GM06990 (cell line): ENCODE data around the gene C22orf39.

Source experiments
- DNase-seq: peaks from one replicate; pipeline ENCODE4 v3.0.0-alpha.2; 2011; ENCODE audit not compliant: insufficient read length; ENCODE audit errors: extremely low read depth
- H3K27me3 ChIP-seq: replicated peaks from 2 replicates; pipeline ENCODE4 v1.6.0; 2011; ENCODE audit warnings: low read length; ENCODE audit not compliant: control insufficient read depth, insufficient read depth
- H3K36me3 ChIP-seq: 2 replicates; pipeline ENCODE4 v1.5.1; 2011; ENCODE audit warnings: low read length; ENCODE audit not compliant: control insufficient read depth, insufficient read depth
- H3K4me3 ChIP-seq: replicated peaks from 2 replicates; pipeline ENCODE4 v1.5.1; 2011; ENCODE audit warnings: low read depth, mild to moderate bottlenecking, control low read depth, low read length
- CTCF ChIP-seq: IDR thresholded peaks from 2 replicates; pipeline ENCODE4 v1.5.1; 2011; ENCODE audit warnings: low read length, control low read depth, mild to moderate bottlenecking, inconsistent platforms; ENCODE audit not compliant: insufficient read depth, poor library complexity, severe bottlenecking

C22orf39 gene

GRCh38 chr22:19472233-19472632 lies 24.7 kb upstream of the C22orf39 start:
- no peak overlapping the region for H3K4me3 ChIP-seq
- no peaks in the 10 kb centered on the region for H3K27me3 ChIP-seq
- DNase-seq: no peak
- peaks cover 58% of the 10 kb centered on the region for H3K36me3 ChIP-seq
- no peak for TF ChIP-seq CTCF

GRCh38 chr22:19471572-19471971 lies 24.1 kb upstream of the C22orf39 start:
- H3K27me3 ChIP-seq: no peaks in the 10 kb centered on the region
- no peak overlapping the region for H3K4me3 ChIP-seq
- DNase-seq: no peak
- peaks cover 64% of the 10 kb centered on the region for H3K36me3 ChIP-seq
- no peak for TF ChIP-seq CTCF

DNA sequence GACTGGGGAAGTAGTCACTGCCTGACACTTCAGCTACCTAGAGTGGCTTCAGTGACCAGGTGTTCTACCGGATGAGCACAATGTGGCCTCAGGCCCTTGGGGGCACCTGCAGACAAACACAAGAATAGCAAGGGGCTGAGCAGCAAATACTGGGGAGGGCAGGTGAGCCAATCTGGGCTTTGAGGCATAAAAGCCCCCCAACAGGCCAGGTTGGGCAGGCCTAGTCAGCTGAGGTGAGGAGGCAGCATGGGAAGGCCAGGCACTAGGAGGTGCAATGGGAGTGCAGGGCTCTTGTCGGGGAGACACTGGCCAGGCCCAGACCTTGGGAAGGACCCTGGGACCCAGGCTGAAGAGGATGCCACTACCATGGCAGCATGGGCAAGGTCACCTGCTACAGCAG lies 22.5 kb upstream of the C22orf39 start:
- no peak for DNase-seq
- no peak overlapping the region for H3K4me3 ChIP-seq
- no peak for TF ChIP-seq CTCF
- H3K36me3 ChIP-seq: peaks cover 70% of the 10 kb centered on the region
- H3K27me3 ChIP-seq: no peaks in the 10 kb centered on the region

GRCh38 chr22:19469421-19469820 lies 21.9 kb upstream of the C22orf39 start:
- Histone ChIP-seq H3K27me3 (no peaks in the 10 kb centered on the region), H3K36me3 (peaks cover 69% of the 10 kb centered on the region), H3K4me3 (no peak overlapping the region)
- no peak for TF ChIP-seq CTCF
- DNase-seq: no peak

DNA sequence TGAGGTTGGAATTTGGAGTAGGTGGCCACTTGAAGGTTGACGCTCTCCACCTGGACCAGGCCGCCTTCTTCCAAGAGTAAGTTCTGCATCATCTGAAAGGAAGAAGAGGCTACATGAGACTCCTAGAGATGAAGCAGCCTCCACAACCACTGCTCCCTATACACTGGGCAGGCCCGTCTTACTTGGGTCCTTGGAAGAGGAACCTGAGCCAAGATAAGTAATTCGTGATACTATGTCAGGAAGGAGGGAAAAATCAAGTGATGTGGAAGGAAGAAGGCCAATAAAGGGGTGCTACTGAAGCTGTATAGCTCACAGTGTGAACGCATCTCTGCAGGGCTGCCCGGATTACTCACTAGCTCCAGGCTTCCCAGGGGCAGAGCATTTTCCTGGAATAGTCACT lies 20.4 kb upstream of the C22orf39 start:
- Histone ChIP-seq H3K27me3 (no peaks in the 10 kb centered on the region), H3K4me3 (no peak overlapping the region), H3K36me3 (peaks cover 64% of the 10 kb centered on the region)
- no peak for TF ChIP-seq CTCF
- no peak for DNase-seq
